NCI-H345 (cell line): ENCODE results near the gene TRIM59.

Source experiments
- DNase-seq: peaks from one replicate; lab custom pipeline; 2025; lab: John Stamatoyannopoulos, UW

The TRIM59 gene

GRCh38 chr3:160402221-160403027 is 47.2 kb downstream of the TRIM59 start:
- DNase-seq: no peak

GRCh38 chr3:160401291-160402095 is 48.1 kb downstream of the TRIM59 start:
- peak; percentile 5 for DNase-seq

- no peak for DNase-seq
These were observed 48.9 kb downstream of the TRIM59 start for GRCh38 chr3:160400702-160401150.

GRCh38 chr3:160400030-160400701 is 49.4 kb downstream of the TRIM59 start:
- no peak for DNase-seq

- DNase-seq: peak; percentile 92
These were observed 50.2 kb downstream of the TRIM59 start, which contains the start of the genes IFT80 and SMC4 for GRCh38 chr3:160399125-160400029. TSS of gene IFT80 (minus strand) at chr3:160399225. CDS start at chr3:160384600, 14,625 bp downstream. TSS of gene SMC4 (plus strand) at chr3:160399650. CDS start at chr3:160400827, 1,177 bp downstream.

- DNase-seq: no peak
These were observed 50.8 kb downstream of the TRIM59 start for GRCh38 chr3:160398820-160399124.

- no peak for DNase-seq
These were observed 54.3 kb downstream of the TRIM59 start for GRCh38 chr3:160395297-160395696.

GRCh38 chr3:160394009-160394392 is 55.6 kb downstream of the TRIM59 start:
- DNase-seq: no peak

- DNase-seq: no peak
These were observed 56.1 kb downstream of the TRIM59 start for GRCh38 chr3:160393346-160394008.

- DNase-seq: no peak
These were observed 56.8 kb downstream of the TRIM59 start for GRCh38 chr3:160392798-160393197.

GRCh38 chr3:160390565-160391138 is 58.9 kb downstream of the TRIM59 start:
- no peak for DNase-seq
